Type B pancreatic cell (in vitro differentiated cells): ENCODE data around the gene ZSCAN16. TPM values are rescaled to one million over a fixed set of nuclear protein-coding genes. Genes with fewer than 3 reads are reported as not detected.

Experiments
- DNase-seq: peaks from one replicate; pipeline ENCODE4 v3.0.0; 2021; ENCODE audit warnings: mixed read lengths; ENCODE audit not compliant: unreplicated experiment; ENCODE audit errors: extremely low spot score
- H3K27ac Mint-ChIP-seq: 2 replicates; pipeline ENCODE4 v1.8.0; 2021; ENCODE audit warnings: mild to moderate bottlenecking, mixed read lengths
- H3K27me3 Mint-ChIP-seq: 2 replicates; pipeline ENCODE4 v1.8.0; 2021; ENCODE audit warnings: mixed read lengths
- H3K36me3 Mint-ChIP-seq: 2 replicates; pipeline ENCODE4 v1.8.0; 2021; ENCODE audit warnings: mixed read lengths
- H3K4me1 Mint-ChIP-seq: one replicate; pipeline ENCODE4 v1.8.0; 2021; ENCODE audit warnings: mixed read lengths; ENCODE audit not compliant: unreplicated experiment
- H3K4me3 Mint-ChIP-seq: 2 replicates; pipeline ENCODE4 v1.8.0; 2021; ENCODE audit warnings: mild to moderate bottlenecking, mixed read lengths
- H3K9me3 Mint-ChIP-seq: 2 replicates; pipeline ENCODE4 v1.8.0; 2021; ENCODE audit warnings: mixed read lengths
- CTCF ChIP-seq: fragments of 200-600 bp; sonication (generic); conservative IDR thresholded peaks from 2 replicates; pipeline ENCODE4 v1.5.0; 2021; ENCODE audit warnings: antibody characterized with exemption, mild to moderate bottlenecking
- total RNA-seq: library from RNA; stranded (reverse); gene quantifications from 2 replicates; pipeline ENCODE4 v1.2.1, GENCODE V29; 2021; ENCODE audit warnings: low replicate concordance

ZSCAN16 gene
- total RNA-seq, 1 donor from 2014 or later, result 8.9 TPM

- Mint-ChIP-seq H3K4me3 (no peak overlapping the region), H3K4me1 (no peaks in the 10 kb centered on the region), H3K36me3 (peaks cover 7% of the 10 kb centered on the region), H3K9me3 (peaks cover 9% of the 10 kb centered on the region), H3K27ac (no peak overlapping the region), H3K27me3 (peaks cover 3% of the 10 kb centered on the region)
- no peak for TF ChIP-seq CTCF
- DNase-seq, result no peak
Measured at GRCh38 chr6:28172006-28172405, 47.6 kb downstream of the ZSCAN16 start.

- DNase-seq, result no peak
- TF ChIP-seq CTCF, result no peak
- H3K4me3 Mint-ChIP-seq, result no peak overlapping the region
- no peak overlapping the region for H3K27ac Mint-ChIP-seq
- peaks cover under 1% of the 10 kb centered on the region for H3K36me3 Mint-ChIP-seq
- peaks cover 9% of the 10 kb centered on the region for H3K9me3 Mint-ChIP-seq
- H3K27me3 Mint-ChIP-seq, result peaks cover 9% of the 10 kb centered on the region
- no peaks in the 10 kb centered on the region for H3K4me1 Mint-ChIP-seq
Measured at GRCh38 chr6:28176373-28176772, 52.0 kb downstream of the ZSCAN16 start.

Other genes with a start within 250 kb of the ZSCAN16 start
- not detected in 2 replicates for gene OR2B2, start 212.2 kb upstream of the ZSCAN16 start, total RNA-seq
- not detected in 2 replicates for gene OR2B6, start 167.4 kb upstream of the ZSCAN16 start, total RNA-seq
- 4.3 and 8.4 TPM in 2 replicates for gene ZNF165, start 44.0 kb upstream of the ZSCAN16 start, total RNA-seq
- 22.1 and 37.5 TPM in 2 replicates for gene ZKSCAN8, start 17.3 kb downstream of the ZSCAN16 start, total RNA-seq
- gene ZSCAN9, start 100.7 kb downstream of the ZSCAN16 start, total RNA-seq, result 16.5 and 27.1 TPM in 2 replicates
- gene ZKSCAN4, start 127.7 kb downstream of the ZSCAN16 start, total RNA-seq, result 7.8 TPM in 2 replicates
- gene NKAPL, start 134.7 kb downstream of the ZSCAN16 start, total RNA-seq, result 0.55 TPM in 1 of 2 replicates, not detected in the other
- 10.9 and 16.7 TPM in 2 replicates for gene ZSCAN26, start 142.5 kb downstream of the ZSCAN16 start, total RNA-seq
- 3.6 and 7.9 TPM in 2 replicates for gene PGBD1, start 157.0 kb downstream of the ZSCAN16 start, total RNA-seq
- gene ZSCAN31, start 211.5 kb downstream of the ZSCAN16 start, total RNA-seq, result 6.2 TPM in 2 replicates
- 9.3 and 12.6 TPM in 2 replicates for gene ZKSCAN3, start 225.3 kb downstream of the ZSCAN16 start, total RNA-seq